B cell (primary cell): ENCODE results near the gene EXOC6. TPM values are rescaled to one million over a fixed set of nuclear protein-coding genes. Genes with fewer than 3 reads are reported as not detected.
A peak's percentile ranks its signal among the peaks of the same experiment; 100 is the strongest.

ENCODE experiments used
- ATAC-seq: fragments of 200-7000 bp; cut with Tn5 transposase; one replicate; pipeline ENCODE4 v1.10.0; 2021; ENCODE audit warnings: low read depth, mild to moderate bottlenecking, moderate number of reproducible peaks, moderate library complexity
- CTCF ChIA-PET: fragments of 350-600 bp; sonication (Branson Sonifier 250); formaldehyde crosslinking; loops from one replicate; lab custom pipeline; 2021; ENCODE audit warnings: antibody characterized with exemption, inconsistent platforms; lab: Charles Lee
- POLR2A ChIA-PET: fragments of 350-600 bp; sonication (Branson Sonifier 250); formaldehyde crosslinking; loops from one replicate; lab custom pipeline; 2021; ENCODE audit warnings: antibody characterized with exemption; lab: Charles Lee
- DNase-seq: peaks from one replicate; pipeline ENCODE4 v3.0.0; 2013
- H2AFZ ChIP-seq: 2 replicates; pipeline ENCODE4 v1.6.1; 2012; ENCODE audit warnings: mild to moderate bottlenecking, low read depth, low read length; ENCODE audit not compliant: insufficient read depth, poor library complexity, severe bottlenecking
- H3K27ac ChIP-seq, 2 donors: 1 replicate in 1 of 2; 2 replicates in 1 of 2; pipeline ENCODE4 v1.5.1; 2012 to 2013; ENCODE audit warnings: low read length in 2 of 2, mild to moderate bottlenecking in 2 of 2, moderate library complexity in 1 of 2
- H3K27me3 ChIP-seq, 4 experiments: fragments of 200-600 bp in 1 of 4; sonication (generic) in 1 of 4; replicated peaks in 1 of 4; 1 replicate in 2 of 4; 2 replicates in 2 of 4; pipeline versions ENCODE4 v1.6.1 to v1.7.0; 2013 to 2016; ENCODE audit warnings: low read length in 3 of 4, mild to moderate bottlenecking in 2 of 4, mixed read lengths in 1 of 4, moderate library complexity in 1 of 4; ENCODE audit not compliant: insufficient read depth in 4 of 4, control insufficient read depth in 3 of 4; ENCODE audit errors: control extremely low read depth in 1 of 4
- H3K36me3 ChIP-seq, 2 experiments: replicated peaks in 1 of 2; 1 replicate in 1 of 2; 2 replicates in 1 of 2; pipeline versions ENCODE4 v1.6.1 to v1.7.1; 2013; ENCODE audit warnings: low read length in 1 of 2; ENCODE audit not compliant: insufficient read depth in 2 of 2, control insufficient read depth in 1 of 2; ENCODE audit errors: control extremely low read depth in 1 of 2, extremely low read depth in 1 of 2
- H3K4me1 ChIP-seq, 2 donors: fragments of 200-600 bp in 1 of 2; sonication (generic) in 1 of 2; 1 replicate in 1 of 2; 2 replicates in 1 of 2; pipeline versions ENCODE4 v1.5.1 to v1.6.1; 2013 to 2017; ENCODE audit warnings: low read length in 2 of 2; ENCODE audit not compliant: control insufficient read depth in 2 of 2, insufficient read depth in 2 of 2
- H3K4me2 ChIP-seq: replicated peaks from 2 replicates; pipeline ENCODE3; 2012; ENCODE audit warnings: mild to moderate bottlenecking, low read depth, low read length; ENCODE audit not compliant: poor library complexity, severe bottlenecking
- H3K4me3 ChIP-seq, 5 experiments: fragments of 200-600 bp in 1 of 5; sonication (generic) in 1 of 5; 1 replicate in 3 of 5; 2 replicates in 2 of 5; pipeline versions ENCODE4 v1.5.1 to v1.7.0; 2011 to 2016; ENCODE audit warnings: low read length in 4 of 5, mild to moderate bottlenecking in 4 of 5, low read depth in 2 of 5, control low read depth in 1 of 5, moderate library complexity in 1 of 5; ENCODE audit not compliant: insufficient read depth in 1 of 5; ENCODE audit errors: control extremely low read depth in 1 of 5, extremely low read depth in 1 of 5
- H3K79me2 ChIP-seq: fragments of 200-600 bp; sonication (generic); one replicate; pipeline ENCODE4 v1.6.0; 2016; ENCODE audit warnings: low read length; ENCODE audit not compliant: control insufficient read depth, insufficient read depth
- H3K9ac ChIP-seq: fragments of 200-600 bp; sonication (generic); 2 replicates; pipeline ENCODE4 v1.6.1; 2017; ENCODE audit warnings: mild to moderate bottlenecking, low read length, moderate library complexity
- H3K9me3 ChIP-seq, 3 donors: one replicate each; pipeline versions ENCODE4 v1.6.1 to v1.7.1; 2013; ENCODE audit warnings: low read length in 2 of 3; ENCODE audit not compliant: control insufficient read depth in 2 of 3, insufficient read depth in 1 of 3; ENCODE audit errors: control extremely low read depth in 1 of 3
- H4K20me1 ChIP-seq: 2 replicates; pipeline ENCODE4 v1.6.0; 2012; ENCODE audit warnings: mild to moderate bottlenecking, low read length; ENCODE audit not compliant: insufficient read depth, control insufficient read depth, poor library complexity, severe bottlenecking
- H3K27ac Mint-ChIP-seq: one replicate; pipeline ENCODE4 v1.8.0; 2021; ENCODE audit warnings: mixed read lengths
- H3K27me3 Mint-ChIP-seq: one replicate; pipeline ENCODE4 v1.8.0; 2021; ENCODE audit warnings: mixed read lengths
- H3K4me1 Mint-ChIP-seq: one replicate; pipeline ENCODE4 v1.8.0; 2021; ENCODE audit warnings: mixed read lengths
- H3K4me3 Mint-ChIP-seq: one replicate; pipeline ENCODE4 v1.8.0; 2021; ENCODE audit warnings: mixed read lengths
- H3K9me3 Mint-ChIP-seq: one replicate; pipeline ENCODE4 v1.8.0; 2022; ENCODE audit warnings: mixed read lengths; ENCODE audit not compliant: insufficient read depth
- CTCF ChIP-seq: fragments of 200-600 bp; IDR thresholded peaks from one replicate; pipeline ENCODE4 v1.8.0; 2022; ENCODE audit warnings: antibody characterized with exemption, mild to moderate bottlenecking
- EZH2 ChIP-seq: IDR thresholded peaks from 2 replicates; pipeline ENCODE4 v1.6.1; 2012; ENCODE audit warnings: borderline replicate concordance, low read depth, mild to moderate bottlenecking, moderate library complexity, low read length; ENCODE audit not compliant: insufficient read depth, poor library complexity, severe bottlenecking
- WGBS: methylation state at CpG from one replicate; pipeline ENCODE4 v1.1.5; 2013; ENCODE audit warnings: missing lambda C conversion rate; ENCODE audit not compliant: insufficient coverage; 5-methylcytosine and 5-hydroxymethylcytosine counted together
- intact Hi-C: fragments of 100-400 bp; cut with micrococcal nuclease; formaldehyde crosslinking; loops from one replicate; pipeline ENCODE4 v1.10.0; 2022
- polyA plus RNA-seq: library from polyadenylated mRNA; depleted of rRNA; stranded (reverse); fragments of >200 nt; gene quantifications from 2 replicates; pipeline ENCODE4 v1.2.3, GENCODE V29; 2012
- total RNA-seq, 2 donors: library from RNA; stranded (reverse); fragments of 120-200 nt in 1 of 2; gene quantifications; 1 replicate in 1 of 2; 2 replicates in 1 of 2; pipeline versions ENCODE4 v1.2.3 to v1.2.4, GENCODE V29; 2013 to 2022

The EXOC6 gene
- total and polyA plus RNA-seq, 2 donors (not counting 1 experiment from before 2014, with no cell fraction given), result 7.9 to 22.6 TPM

GRCh38 chr10:92829786-92830377 is 18.4 kb upstream of the EXOC6 start:
- H3K79me2 ChIP-seq, result no peaks in the 10 kb centered on the region
- Mint-ChIP-seq H3K4me3 (peak overlapping the region; percentile 77), H3K27ac (peak overlapping the region; percentile 60), H3K27me3 (no peaks in the 10 kb centered on the region), H3K9me3 (no peaks in the 10 kb centered on the region), H3K4me1 (peaks cover 37% of the 10 kb centered on the region)
- DNase-seq (no peak), ATAC-seq (no peak)
- no peaks in the 10 kb centered on the region for H4K20me1 ChIP-seq
- H3K36me3 ChIP-seq, result no peaks in the 10 kb centered on the region
- no peak overlapping the region for H3K4me3 ChIP-seq
- intact Hi-C loops, result loop anchor here (10.0 kb wide), 1 partner anchor 55 kb away; no protein-coding TSS in a partner anchor
- no peak overlapping the region for H3K4me2 ChIP-seq
- TF ChIP-seq EZH2 (no peak), CTCF (no peak)
- H3K9me3 ChIP-seq, result no peaks in the 10 kb centered on the region
- H2AFZ ChIP-seq, result no peak overlapping the region
- 100% methylated on average over 1 of the region's 4 CpGs for WGBS
- H3K27ac ChIP-seq, result no peak overlapping the region
- ChIA-PET POLR2A (no interaction called here), CTCF (interaction anchor here (1.0 kb wide), 1 partner anchor 13 kb away, joined by 3 read pairs; no protein-coding TSS in a partner anchor)
- H3K9ac ChIP-seq, result no peak overlapping the region
- peaks cover 10 to 17% of the 10 kb centered on the region in 2 donors for H3K4me1 ChIP-seq
- no peaks in the 10 kb centered on the region for H3K27me3 ChIP-seq
